HFFc6 (cell line): ENCODE results near the gene TIAM2. TPM values are rescaled to one million over a fixed set of nuclear protein-coding genes. Genes with fewer than 3 reads are reported as not detected.

Source experiments
- DNase-seq: peaks from one replicate; pipeline ENCODE4 v3.0.0-alpha.2; 2018
- H3K27ac Mint-ChIP-seq: 2 replicates; pipeline ENCODE4 v1.8.0; 2020; ENCODE audit warnings: mild to moderate bottlenecking, mixed read lengths
- H3K27me3 Mint-ChIP-seq: 2 replicates; pipeline ENCODE4 v1.8.0; 2021; ENCODE audit warnings: mild to moderate bottlenecking, moderate library complexity, mixed read lengths; ENCODE audit not compliant: insufficient read depth
- H3K36me3 Mint-ChIP-seq: 2 replicates; pipeline ENCODE4 v1.8.0; 2021; ENCODE audit warnings: low read depth, mixed read lengths
- H3K4me1 Mint-ChIP-seq: 2 replicates; pipeline ENCODE4 v1.8.0; 2020; ENCODE audit warnings: low read depth, mixed read lengths
- H3K4me3 Mint-ChIP-seq: 2 replicates; pipeline ENCODE4 v1.8.0; 2020; ENCODE audit warnings: mild to moderate bottlenecking, moderate library complexity, mixed read lengths
- H3K9me3 Mint-ChIP-seq: 2 replicates; pipeline ENCODE4 v1.8.0; 2020; ENCODE audit warnings: mild to moderate bottlenecking, mixed read lengths
- CTCF ChIP-seq: fragments of 200-600 bp; sonication (generic); IDR thresholded peaks from 2 replicates; pipeline ENCODE4 v1.5.0; 2021; ENCODE audit warnings: antibody characterized with exemption, mild to moderate bottlenecking
- total RNA-seq, 6 experiments: library from RNA; stranded (reverse); fragmentation: NEBNext Ultra II Directional; extraction: Animal tissue kit (Norgen Biotek cat#: 25700); gene quantifications; 2 replicates in 1 of 6; 3 replicates in 5 of 6; pipeline ENCODE4 v1.2.3, GENCODE V29; 2021

Gene TIAM2
- total RNA-seq, 6 experiments from 2014 or later: 7.2 to 11.2 (median 9.4) TPM

- no peak for TF ChIP-seq CTCF
- no peak for DNase-seq
- Mint-ChIP-seq H3K9me3 (no peaks in the 10 kb centered on the region), H3K4me1 (peaks cover 45% of the 10 kb centered on the region), H3K27me3 (peaks cover 1% of the 10 kb centered on the region; the same call in 1 of the 2 replicates), H3K27ac (no peak overlapping the region), H3K4me3 (no peak overlapping the region), H3K36me3 (peaks cover 5% of the 10 kb centered on the region; the same call in 1 of the 2 replicates)
Observed at GRCh38 chr6:155067956-155068615, 73.0 kb downstream of the TIAM2 start.

GRCh38 chr6:155069543-155069942, 74.4 kb downstream of the TIAM2 start:
- H3K36me3 Mint-ChIP-seq: peaks cover 5% of the 10 kb centered on the region; the same call in 1 of the 2 replicates
- H3K4me3 Mint-ChIP-seq: no peak overlapping the region
- no peaks in the 10 kb centered on the region for H3K9me3 Mint-ChIP-seq
- peaks cover 31% of the 10 kb centered on the region for H3K4me1 Mint-ChIP-seq
- no peak overlapping the region for H3K27ac Mint-ChIP-seq
- TF ChIP-seq CTCF: no peak
- H3K27me3 Mint-ChIP-seq: peaks cover 1% of the 10 kb centered on the region; the same call in 1 of the 2 replicates
- no peak for DNase-seq

GRCh38 chr6:155075930-155076695, 81.0 kb downstream of the TIAM2 start:
- DNase-seq: no peak
- TF ChIP-seq CTCF: no peak
- H3K4me1 Mint-ChIP-seq: peaks cover 44% of the 10 kb centered on the region
- no peaks in the 10 kb centered on the region for H3K9me3 Mint-ChIP-seq
- peak overlapping the region; percentile 67 for H3K27ac Mint-ChIP-seq
- H3K4me3 Mint-ChIP-seq: no peak overlapping the region
- H3K36me3 Mint-ChIP-seq: peaks cover 9% of the 10 kb centered on the region
- H3K27me3 Mint-ChIP-seq: no peaks in the 10 kb centered on the region

GRCh38 chr6:155077331-155077730, 82.2 kb downstream of the TIAM2 start:
- peaks cover 49% of the 10 kb centered on the region for H3K4me1 Mint-ChIP-seq
- H3K36me3 Mint-ChIP-seq: peaks cover 9% of the 10 kb centered on the region
- TF ChIP-seq CTCF: no peak
- H3K27me3 Mint-ChIP-seq: no peaks in the 10 kb centered on the region
- no peaks in the 10 kb centered on the region for H3K9me3 Mint-ChIP-seq
- H3K4me3 Mint-ChIP-seq: peak overlapping the region; percentile 79
- DNase-seq: peak; percentile 59
- peak overlapping the region; percentile 93 for H3K27ac Mint-ChIP-seq

GRCh38 chr6:155077784-155078183, 82.7 kb downstream of the TIAM2 start:
- H3K27me3 Mint-ChIP-seq: no peaks in the 10 kb centered on the region
- H3K4me1 Mint-ChIP-seq: peaks cover 49% of the 10 kb centered on the region
- DNase-seq: no peak
- no peaks in the 10 kb centered on the region for H3K9me3 Mint-ChIP-seq
- H3K4me3 Mint-ChIP-seq: peak overlapping the region; percentile 79
- H3K36me3 Mint-ChIP-seq: peaks cover 9% of the 10 kb centered on the region
- no peak for TF ChIP-seq CTCF
- H3K27ac Mint-ChIP-seq: peak overlapping the region; percentile 93
